ENCODE results near the gene ADAP1.
A peak's percentile ranks its signal among the peaks of the same experiment; 100 is the strongest.

The ADAP1 gene

DNA sequence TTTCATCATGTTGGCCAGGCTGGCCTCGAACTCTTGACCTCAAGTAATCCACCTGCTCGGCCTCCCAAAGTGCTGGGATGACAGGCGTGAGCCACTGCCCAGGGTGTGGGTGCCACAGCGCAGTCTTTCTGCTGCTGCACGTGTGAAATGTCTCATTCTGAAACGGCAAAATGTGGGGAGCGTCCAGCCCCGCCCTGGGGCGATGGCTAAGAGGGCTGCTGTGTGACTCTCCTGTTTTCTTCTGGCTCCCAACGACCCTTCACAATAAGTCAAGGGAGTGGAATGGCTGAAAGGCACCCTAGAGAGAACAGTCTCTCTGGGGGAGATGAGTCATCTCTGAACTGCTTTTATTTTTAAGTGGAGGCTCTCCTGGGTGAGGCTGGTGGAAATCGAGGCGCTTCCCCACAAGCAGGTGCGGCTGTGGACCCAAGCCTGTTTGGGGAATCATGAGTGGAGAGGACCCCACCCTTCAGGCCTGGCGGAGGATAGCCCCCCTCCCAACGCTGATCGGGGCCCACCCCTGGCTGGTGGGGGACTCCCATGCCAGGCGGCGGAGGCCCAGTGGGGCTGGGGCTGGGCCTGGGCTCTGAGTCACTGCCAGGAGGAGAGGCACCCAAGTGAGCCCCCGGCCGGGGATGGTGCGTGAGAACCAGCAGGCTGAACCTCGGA is 18.0 kb downstream of the ADAP1 start:
- H3K79me2 ChIP-seq (ENCODE audit: control insufficient read depth, insufficient read depth, low read length, poor library complexity), result no peaks in the 10 kb centered on the region
- no peak overlapping the region for H2BK120ac ChIP-seq (ENCODE audit: insufficient read depth, low read length, poor library complexity)
- H3K27me3 ChIP-seq (ENCODE audit: insufficient read depth, low read length), result no peaks in the 10 kb centered on the region
- H4K91ac ChIP-seq (ENCODE audit: low read depth, low read length), result no peak overlapping the region
- H3K9me3 ChIP-seq (ENCODE audit: insufficient read depth, low read depth, low read length), result peaks cover 2% of the 10 kb centered on the region
- H3K36me3 ChIP-seq (ENCODE audit: control insufficient read depth in 1 of 2, insufficient read depth in 2 of 2, low read length in 2 of 2), result no peaks in the 10 kb centered on the region
- H2BK5ac ChIP-seq (ENCODE audit: low read depth, low read length, poor library complexity), result no peak overlapping the region
- no peak overlapping the region for H3K4me3 ChIP-seq (ENCODE audit: low read depth, low read length)
- H2AK5ac ChIP-seq (ENCODE audit: low read length), result no peak overlapping the region
- H3K27ac ChIP-seq (ENCODE audit: low read depth, low read length), result no peak overlapping the region
- no peak overlapping the region for H3K18ac ChIP-seq (ENCODE audit: low read length)
- no peak overlapping the region for H3K4me2 ChIP-seq (ENCODE audit: low read length)
- H3K4ac ChIP-seq (ENCODE audit: low read depth, low read length), result no peak overlapping the region
- no peak overlapping the region for H4K12ac ChIP-seq (ENCODE audit: low read depth, low read length)
- no peaks in the 10 kb centered on the region for H3K79me1 ChIP-seq (ENCODE audit: low read length)
- H4K8ac ChIP-seq (ENCODE audit: low read depth, low read length), result no peak overlapping the region
- no peaks in the 10 kb centered on the region for H3K4me1 ChIP-seq (ENCODE audit: control insufficient read depth in 1 of 2, insufficient read depth in 2 of 2, low read length in 2 of 2)
- H3K23ac ChIP-seq (ENCODE audit: low read length), result no peak overlapping the region
- DNase-seq, result peak; percentile 77 to 83
- H3K14ac ChIP-seq (ENCODE audit: low read length), result no peak overlapping the region
- WGBS (ENCODE audit: extremely low coverage, insufficient coverage, insufficient read length), result no CpG with 5 or more reads among the region's 22 CpGs
- H2BK12ac ChIP-seq (ENCODE audit: low read length), result no peak overlapping the region
- no peak overlapping the region for H2AFZ ChIP-seq (ENCODE audit: insufficient read depth, low read length, poor library complexity)
- H3K9ac ChIP-seq (ENCODE audit: low read length), result no peak overlapping the region

DNA sequence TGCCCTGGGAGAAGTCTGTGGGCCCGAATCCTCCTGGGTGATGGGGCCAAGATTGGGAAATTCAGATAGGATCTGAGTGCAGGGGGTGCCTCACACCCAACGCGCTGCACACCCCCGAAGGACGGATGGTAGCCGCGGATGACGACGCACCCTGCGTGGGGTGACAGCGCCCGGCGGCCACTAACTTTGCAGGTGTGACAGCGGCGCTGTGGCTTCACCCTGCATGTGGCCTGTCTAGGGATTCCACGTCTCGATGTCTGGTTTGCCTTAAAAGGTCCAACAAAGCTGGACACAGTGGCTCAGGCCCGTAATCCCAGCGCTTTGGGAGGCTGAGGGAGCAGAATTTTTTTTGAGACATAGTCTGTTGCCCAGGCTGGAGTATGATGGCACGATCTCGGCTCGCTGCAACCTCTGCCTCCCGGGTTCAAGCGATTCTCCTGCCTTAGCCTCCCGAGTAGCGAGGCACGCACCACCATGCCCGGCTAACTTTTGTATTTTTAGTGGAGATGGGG is 18.6 kb downstream of the ADAP1 start:
- H4K91ac ChIP-seq (ENCODE audit: low read depth, low read length), result no peak overlapping the region
- no peak overlapping the region for H3K18ac ChIP-seq (ENCODE audit: low read length)
- peak; percentile 62 to 83 for DNase-seq
- H2BK12ac ChIP-seq (ENCODE audit: low read length), result no peak overlapping the region
- no peak overlapping the region for H3K4me2 ChIP-seq (ENCODE audit: low read length)
- no peak overlapping the region for H2AFZ ChIP-seq (ENCODE audit: insufficient read depth, low read length, poor library complexity)
- H3K4me1 ChIP-seq (ENCODE audit: control insufficient read depth in 1 of 2, insufficient read depth in 2 of 2, low read length in 2 of 2), result no peaks in the 10 kb centered on the region
- no peak overlapping the region for H3K23ac ChIP-seq (ENCODE audit: low read length)
- H2BK120ac ChIP-seq (ENCODE audit: insufficient read depth, low read length, poor library complexity), result no peak overlapping the region
- no peak overlapping the region for H4K8ac ChIP-seq (ENCODE audit: low read depth, low read length)
- no peak overlapping the region for H3K14ac ChIP-seq (ENCODE audit: low read length)
- no peak overlapping the region for H4K12ac ChIP-seq (ENCODE audit: low read depth, low read length)
- no CpG with 5 or more reads among the region's 28 CpGs for WGBS (ENCODE audit: extremely low coverage, insufficient coverage, insufficient read length)
- no peak overlapping the region for H3K4ac ChIP-seq (ENCODE audit: low read depth, low read length)
- no peaks in the 10 kb centered on the region for H3K27me3 ChIP-seq (ENCODE audit: insufficient read depth, low read length)
- H3K4me3 ChIP-seq (ENCODE audit: low read depth, low read length), result no peak overlapping the region
- no peak overlapping the region for H2AK5ac ChIP-seq (ENCODE audit: low read length)
- H2BK5ac ChIP-seq (ENCODE audit: low read depth, low read length, poor library complexity), result no peak overlapping the region
- H3K79me1 ChIP-seq (ENCODE audit: low read length), result no peaks in the 10 kb centered on the region
- H3K36me3 ChIP-seq (ENCODE audit: control insufficient read depth in 1 of 2, insufficient read depth in 2 of 2, low read length in 2 of 2), result no peaks in the 10 kb centered on the region
- H3K9me3 ChIP-seq (ENCODE audit: insufficient read depth, low read depth, low read length), result peaks cover 2% of the 10 kb centered on the region
- H3K79me2 ChIP-seq (ENCODE audit: control insufficient read depth, insufficient read depth, low read length, poor library complexity), result no peaks in the 10 kb centered on the region
- H3K9ac ChIP-seq (ENCODE audit: low read length), result no peak overlapping the region
- H3K27ac ChIP-seq (ENCODE audit: low read depth, low read length), result no peak overlapping the region

GRCh38 chr7:935164-935873 is 19.2 kb downstream of the ADAP1 start:
- H3K36me3 ChIP-seq (ENCODE audit: control insufficient read depth in 1 of 2, insufficient read depth in 2 of 2, low read length in 2 of 2), result no peaks in the 10 kb centered on the region
- no peak overlapping the region for H2AK5ac ChIP-seq (ENCODE audit: low read length)
- DNase-seq, result no peak
- H3K4me1 ChIP-seq (ENCODE audit: control insufficient read depth in 1 of 2, insufficient read depth in 2 of 2, low read length in 2 of 2), result no peaks in the 10 kb centered on the region
- no peak overlapping the region for H2BK120ac ChIP-seq (ENCODE audit: insufficient read depth, low read length, poor library complexity)
- no CpG with 5 or more reads among the region's 46 CpGs for whole genome bisulfite sequencing (ENCODE audit: extremely low coverage, insufficient coverage, insufficient read length)
- H3K9me3 ChIP-seq (ENCODE audit: insufficient read depth, low read depth, low read length), result peaks cover 2% of the 10 kb centered on the region
- H4K91ac ChIP-seq (ENCODE audit: low read depth, low read length), result no peak overlapping the region
- no peak overlapping the region for H2BK12ac ChIP-seq (ENCODE audit: low read length)
- H2BK5ac ChIP-seq (ENCODE audit: low read depth, low read length, poor library complexity), result no peak overlapping the region
- no peak overlapping the region for H4K12ac ChIP-seq (ENCODE audit: low read depth, low read length)
- no peak overlapping the region for H3K23ac ChIP-seq (ENCODE audit: low read length)
- H2AFZ ChIP-seq (ENCODE audit: insufficient read depth, low read length, poor library complexity), result no peak overlapping the region
- H3K4me3 ChIP-seq (ENCODE audit: low read depth, low read length), result no peak overlapping the region
- no peaks in the 10 kb centered on the region for H3K79me1 ChIP-seq (ENCODE audit: low read length)
- H4K8ac ChIP-seq (ENCODE audit: low read depth, low read length), result no peak overlapping the region
- no peak overlapping the region for H3K18ac ChIP-seq (ENCODE audit: low read length)
- H3K79me2 ChIP-seq (ENCODE audit: control insufficient read depth, insufficient read depth, low read length, poor library complexity), result no peaks in the 10 kb centered on the region
- H3K27ac ChIP-seq (ENCODE audit: low read depth, low read length), result no peak overlapping the region
- H3K14ac ChIP-seq (ENCODE audit: low read length), result no peak overlapping the region
- H3K27me3 ChIP-seq (ENCODE audit: insufficient read depth, low read length), result no peaks in the 10 kb centered on the region
- H3K4me2 ChIP-seq (ENCODE audit: low read length), result no peak overlapping the region
- no peak overlapping the region for H3K9ac ChIP-seq (ENCODE audit: low read length)
- no peak overlapping the region for H3K4ac ChIP-seq (ENCODE audit: low read depth, low read length)

DNA sequence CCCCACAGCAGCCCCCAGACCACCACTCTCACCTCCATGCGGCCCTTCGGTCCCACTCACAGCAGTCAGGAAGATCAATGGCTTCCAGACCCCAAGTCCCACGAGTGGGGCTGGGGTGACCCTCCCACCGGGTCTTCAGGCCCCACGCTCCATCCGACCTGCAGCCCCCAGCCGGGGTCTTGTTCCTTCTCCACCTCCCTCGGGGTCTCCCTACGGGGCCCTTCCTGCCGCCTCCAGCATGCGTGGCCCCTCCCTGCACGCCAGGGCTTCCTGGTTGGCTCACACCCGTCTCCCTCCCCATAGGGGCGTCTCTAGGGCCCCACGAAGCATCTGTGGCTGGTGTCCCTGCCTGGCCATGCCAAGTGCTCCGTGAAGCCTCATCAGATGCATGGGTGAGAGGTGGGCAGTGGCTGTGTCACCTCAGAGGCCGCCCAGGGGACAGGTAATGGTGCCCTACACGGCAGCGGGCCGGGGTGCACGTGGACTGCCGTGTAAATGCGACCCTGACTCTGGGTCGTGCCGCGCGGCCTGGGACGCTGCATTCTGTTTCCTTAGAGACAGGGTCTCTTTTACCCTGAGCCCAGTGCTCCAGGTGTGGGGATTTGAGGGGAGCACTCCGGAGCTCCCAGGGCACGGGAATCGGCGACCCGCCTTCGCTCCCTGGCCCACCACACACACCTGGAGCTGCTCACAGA is 19.9 kb downstream of the ADAP1 start:
- Histone ChIP-seq H3K9me3 (ENCODE audit: insufficient read depth, low read depth, low read length) (no peaks in the 10 kb centered on the region), H2BK12ac (ENCODE audit: low read length) (no peak overlapping the region), H3K4me1 (ENCODE audit: control insufficient read depth in 1 of 2, insufficient read depth in 2 of 2, low read length in 2 of 2) (no peaks in the 10 kb centered on the region), H3K79me2 (ENCODE audit: control insufficient read depth, insufficient read depth, low read length, poor library complexity) (no peaks in the 10 kb centered on the region), H4K8ac (ENCODE audit: low read depth, low read length) (no peak overlapping the region), H3K4ac (ENCODE audit: low read depth, low read length) (no peak overlapping the region), H3K4me2 (ENCODE audit: low read length) (no peak overlapping the region), H3K36me3 (ENCODE audit: control insufficient read depth in 1 of 2, insufficient read depth in 2 of 2, low read length in 2 of 2) (no peaks in the 10 kb centered on the region), H2AK5ac (ENCODE audit: low read length) (no peak overlapping the region), H3K14ac (ENCODE audit: low read length) (no peak overlapping the region), H3K4me3 (ENCODE audit: low read depth, low read length) (no peak overlapping the region), H4K91ac (ENCODE audit: low read depth, low read length) (no peak overlapping the region), H2BK5ac (ENCODE audit: low read depth, low read length, poor library complexity) (no peak overlapping the region), H4K12ac (ENCODE audit: low read depth, low read length) (no peak overlapping the region), H3K79me1 (ENCODE audit: low read length) (no peaks in the 10 kb centered on the region), H2BK120ac (ENCODE audit: insufficient read depth, low read length, poor library complexity) (no peak overlapping the region), H3K9ac (ENCODE audit: low read length) (no peak overlapping the region), H3K27me3 (ENCODE audit: insufficient read depth, low read length) (no peaks in the 10 kb centered on the region), H3K27ac (ENCODE audit: low read depth, low read length) (no peak overlapping the region), H2AFZ (ENCODE audit: insufficient read depth, low read length, poor library complexity) (no peak overlapping the region), H3K23ac (ENCODE audit: low read length) (no peak overlapping the region), H3K18ac (ENCODE audit: low read length) (no peak overlapping the region)
- DNase-seq, result no peak
- no CpG with 5 or more reads among the region's 34 CpGs for WGBS (ENCODE audit: extremely low coverage, insufficient coverage, insufficient read length)
